Measurements from ENCODE around the gene TAOK2.
"Not testable (repeated sequence)": the region's sequence is repeated elsewhere in the genome, so short reads cannot be mapped to it uniquely, and the experiment has no call there.

TAOK2 gene

DNA sequence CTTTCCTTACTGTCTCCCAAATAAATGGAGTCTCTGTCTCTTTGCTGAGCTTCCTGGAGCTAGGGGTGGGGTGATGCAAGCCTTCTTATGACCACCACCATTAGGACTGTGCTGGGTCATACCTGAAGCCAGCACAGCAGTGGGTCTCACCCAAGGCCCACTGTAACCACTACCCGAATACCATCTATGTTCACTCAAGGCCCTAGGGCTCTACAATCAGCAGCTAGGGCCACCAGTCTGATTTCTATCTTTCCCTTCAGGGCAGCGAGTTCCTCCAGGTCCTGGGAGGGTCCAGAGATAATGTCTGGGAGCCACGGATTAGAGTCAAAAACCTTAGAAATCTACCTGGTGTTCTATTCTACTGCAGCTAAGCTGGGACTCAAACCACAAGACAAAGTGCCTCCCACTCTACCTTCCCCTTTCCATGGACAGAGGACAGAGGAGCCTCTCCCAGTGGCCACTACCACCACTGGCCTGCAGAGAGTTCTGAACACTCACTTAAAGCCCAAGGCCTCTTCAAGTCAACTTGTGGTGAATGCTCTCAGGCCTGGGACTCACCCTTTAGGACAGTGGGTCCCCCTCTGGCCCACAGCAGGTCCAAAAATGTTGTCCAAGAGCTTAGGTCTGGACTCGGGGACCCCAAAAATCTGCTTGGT, 22.7 kb upstream of the TAOK2 start:
- Histone ChIP-seq H3K4me3 (ENCODE audit: low read depth, low read length) (no peak overlapping the region), H3K9ac (ENCODE audit: low read depth, low read length) (no peak overlapping the region), H3K27me3 (ENCODE audit: control insufficient read depth, insufficient read depth, low read length) (no peaks in the 10 kb centered on the region), H3K4me1 (ENCODE audit: control insufficient read depth, insufficient read depth, low read length) (peaks cover 8% of the 10 kb centered on the region), H3K36me3 (ENCODE audit: control insufficient read depth, insufficient read depth, low read length) (no peaks in the 10 kb centered on the region), H3K27ac (ENCODE audit: low read depth, low read length) (no peak overlapping the region), H3K9me3 (ENCODE audit: control insufficient read depth, insufficient read depth, low read length) (no peaks in the 10 kb centered on the region)

- H3K4me1 ChIP-seq (ENCODE audit: control insufficient read depth, insufficient read depth, low read length), result peaks cover 8% of the 10 kb centered on the region
- no peaks in the 10 kb centered on the region for H3K27me3 ChIP-seq (ENCODE audit: control insufficient read depth, insufficient read depth, low read length)
- H3K27ac ChIP-seq (ENCODE audit: low read depth, low read length), result no peak overlapping the region
- no peaks in the 10 kb centered on the region for H3K36me3 ChIP-seq (ENCODE audit: control insufficient read depth, insufficient read depth, low read length)
- H3K9me3 ChIP-seq (ENCODE audit: control insufficient read depth, insufficient read depth, low read length), result no peaks in the 10 kb centered on the region
- H3K9ac ChIP-seq (ENCODE audit: low read depth, low read length), result no peak overlapping the region
- no peak overlapping the region for H3K4me3 ChIP-seq (ENCODE audit: low read depth, low read length)
These were observed 21.9 kb upstream of the TAOK2 start for GRCh38 chr16:29951625-29952365.

- peaks cover 6% of the 10 kb centered on the region for H3K4me1 ChIP-seq (ENCODE audit: control insufficient read depth, insufficient read depth, low read length)
- H3K36me3 ChIP-seq (ENCODE audit: control insufficient read depth, insufficient read depth, low read length), result 0 out of 2 replicates have a peak, but pooled peaks cover 3% of the 10 kb centered on the region
- no peak overlapping the region for H3K4me3 ChIP-seq (ENCODE audit: low read depth, low read length)
- H3K27me3 ChIP-seq (ENCODE audit: control insufficient read depth, insufficient read depth, low read length), result no peaks in the 10 kb centered on the region
- H3K9me3 ChIP-seq (ENCODE audit: control insufficient read depth, insufficient read depth, low read length), result no peaks in the 10 kb centered on the region
- no peak overlapping the region for H3K9ac ChIP-seq (ENCODE audit: low read depth, low read length)
- no peak overlapping the region for H3K27ac ChIP-seq (ENCODE audit: low read depth, low read length)
These were observed 14.9 kb upstream of the TAOK2 start for GRCh38 chr16:29958756-29959155.

DNA sequence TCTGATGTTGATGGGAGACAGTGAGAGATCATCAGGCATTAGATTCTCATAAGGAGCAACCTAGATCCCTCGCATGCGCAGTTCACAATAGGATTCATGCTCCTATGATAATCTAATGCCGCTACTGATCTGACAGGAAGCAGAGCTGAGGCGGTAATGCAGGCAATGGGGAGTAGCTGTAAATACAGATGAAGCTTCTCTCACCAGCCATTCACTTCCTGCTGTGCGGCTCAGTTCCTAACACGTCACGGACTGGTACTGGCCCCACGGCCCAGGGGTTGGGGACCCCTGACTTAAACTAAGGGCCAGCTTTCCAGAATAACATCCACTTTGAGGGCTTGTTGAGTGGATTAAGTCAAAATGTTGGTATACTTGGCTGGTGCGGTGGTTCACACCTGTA, 14.4 kb upstream of the TAOK2 start:
- 0 out of 2 replicates have a peak, but pooled peaks cover 3% of the 10 kb centered on the region for H3K36me3 ChIP-seq (ENCODE audit: control insufficient read depth, insufficient read depth, low read length)
- no peaks in the 10 kb centered on the region for H3K9me3 ChIP-seq (ENCODE audit: control insufficient read depth, insufficient read depth, low read length)
- H3K27ac ChIP-seq (ENCODE audit: low read depth, low read length), result no peak overlapping the region
- H3K27me3 ChIP-seq (ENCODE audit: control insufficient read depth, insufficient read depth, low read length), result no peaks in the 10 kb centered on the region
- H3K4me1 ChIP-seq (ENCODE audit: control insufficient read depth, insufficient read depth, low read length), result peaks cover 6% of the 10 kb centered on the region
- no peak overlapping the region for H3K4me3 ChIP-seq (ENCODE audit: low read depth, low read length)
- H3K9ac ChIP-seq (ENCODE audit: low read depth, low read length), result no peak overlapping the region

- not testable (repeated sequence) for H3K27me3 ChIP-seq (ENCODE audit: control insufficient read depth, insufficient read depth, low read length); H3K27ac ChIP-seq (ENCODE audit: low read depth, low read length); H3K9ac ChIP-seq (ENCODE audit: low read depth, low read length); H3K9me3 ChIP-seq (ENCODE audit: control insufficient read depth, insufficient read depth, low read length); H3K4me3 ChIP-seq (ENCODE audit: low read depth, low read length); H3K36me3 ChIP-seq (ENCODE audit: control insufficient read depth, insufficient read depth, low read length); H3K4me1 ChIP-seq (ENCODE audit: control insufficient read depth, insufficient read depth, low read length)
These were observed 13.8 kb upstream of the TAOK2 start for GRCh38 chr16:29959821-29960220.

- H3K27me3 ChIP-seq (ENCODE audit: control insufficient read depth, insufficient read depth, low read length), result no peaks in the 10 kb centered on the region
- peak overlapping the region; percentile 87; the same call in 1 of the 2 replicates for H3K9ac ChIP-seq (ENCODE audit: low read depth, low read length)
- H3K27ac ChIP-seq (ENCODE audit: low read depth, low read length), result peak overlapping the region; percentile 53
- H3K4me1 ChIP-seq (ENCODE audit: control insufficient read depth, insufficient read depth, low read length), result peaks cover 6% of the 10 kb centered on the region
- no peaks in the 10 kb centered on the region for H3K9me3 ChIP-seq (ENCODE audit: control insufficient read depth, insufficient read depth, low read length)
- H3K36me3 ChIP-seq (ENCODE audit: control insufficient read depth, insufficient read depth, low read length), result 0 out of 2 replicates have a peak, but pooled peaks cover 7% of the 10 kb centered on the region
- peak overlapping the region; percentile 89 for H3K4me3 ChIP-seq (ENCODE audit: low read depth, low read length)
These were observed 12.6 kb upstream of the TAOK2 start for GRCh38 chr16:29961127-29961478.

- Histone ChIP-seq H3K4me3 (ENCODE audit: low read depth, low read length) (peak within 1 kb of the TSS; percentile 89), H3K9me3 (ENCODE audit: control insufficient read depth, insufficient read depth, low read length) (no peaks in the 10 kb centered on the region), H3K27me3 (ENCODE audit: control insufficient read depth, insufficient read depth, low read length) (no peaks in the 10 kb centered on the region), H3K9ac (ENCODE audit: low read depth, low read length) (peak within 1 kb of the TSS; percentile 87), H3K27ac (ENCODE audit: low read depth, low read length) (peak within 1 kb of the TSS; percentile 53), H3K4me1 (ENCODE audit: control insufficient read depth, insufficient read depth, low read length) (peaks cover 6% of the 10 kb centered on the region), H3K36me3 (ENCODE audit: control insufficient read depth, insufficient read depth, low read length) (0 out of 2 replicates have a peak, but pooled peaks cover 7% of the 10 kb centered on the region)
These were observed 12.0 kb upstream of the TAOK2 start, which contains the start of gene TMEM219 for GRCh38 chr16:29961479-29962343. TMEM219 (plus strand) TSS chr16:29962079; CDS start chr16:29963144, 1,065 bp downstream.

GRCh38 chr16:29962344-29962994, 11.2 kb upstream of the TAOK2 start:
- Histone ChIP-seq H3K9me3 (ENCODE audit: control insufficient read depth, insufficient read depth, low read length) (no peaks in the 10 kb centered on the region), H3K4me1 (ENCODE audit: control insufficient read depth, insufficient read depth, low read length) (peaks cover 6% of the 10 kb centered on the region), H3K4me3 (ENCODE audit: low read depth, low read length) (peak overlapping the region; percentile 89), H3K27ac (ENCODE audit: low read depth, low read length) (peak overlapping the region; percentile 14), H3K9ac (ENCODE audit: low read depth, low read length) (peak overlapping the region; percentile 39; the same call in 1 of the 2 replicates), H3K36me3 (ENCODE audit: control insufficient read depth, insufficient read depth, low read length) (peaks cover 12% of the 10 kb centered on the region; the same call in 1 of the 2 replicates), H3K27me3 (ENCODE audit: control insufficient read depth, insufficient read depth, low read length) (no peaks in the 10 kb centered on the region)

GRCh38 chr16:29963021-29963743, 10.5 kb upstream of the TAOK2 start:
- H3K9ac ChIP-seq (ENCODE audit: low read depth, low read length), result no peak overlapping the region
- peaks cover 6% of the 10 kb centered on the region for H3K4me1 ChIP-seq (ENCODE audit: control insufficient read depth, insufficient read depth, low read length)
- peak overlapping the region; percentile 89; the same call in 1 of the 2 replicates for H3K4me3 ChIP-seq (ENCODE audit: low read depth, low read length)
- peaks cover 16% of the 10 kb centered on the region for H3K36me3 ChIP-seq (ENCODE audit: control insufficient read depth, insufficient read depth, low read length)
- no peak overlapping the region for H3K27ac ChIP-seq (ENCODE audit: low read depth, low read length)
- H3K9me3 ChIP-seq (ENCODE audit: control insufficient read depth, insufficient read depth, low read length), result no peaks in the 10 kb centered on the region
- H3K27me3 ChIP-seq (ENCODE audit: control insufficient read depth, insufficient read depth, low read length), result no peaks in the 10 kb centered on the region

- H3K27me3 ChIP-seq (ENCODE audit: control insufficient read depth, insufficient read depth, low read length), result peaks cover 11% of the 10 kb centered on the region
- H3K36me3 ChIP-seq (ENCODE audit: control insufficient read depth, insufficient read depth, low read length), result peaks cover 37% of the 10 kb centered on the region
- H3K4me1 ChIP-seq (ENCODE audit: control insufficient read depth, insufficient read depth, low read length), result no peaks in the 10 kb centered on the region
- no peak overlapping the region for H3K4me3 ChIP-seq (ENCODE audit: low read depth, low read length)
- no peak overlapping the region for H3K9ac ChIP-seq (ENCODE audit: low read depth, low read length)
- H3K9me3 ChIP-seq (ENCODE audit: control insufficient read depth, insufficient read depth, low read length), result peaks cover 9% of the 10 kb centered on the region
- H3K27ac ChIP-seq (ENCODE audit: low read depth, low read length), result no peak overlapping the region
These were observed 5.5 kb upstream of the TAOK2 start for GRCh38 chr16:29968205-29968604.

Data from HUES48 (cell line).